ENCODE data around the gene RAET1L. TPM values are rescaled to one million over a fixed set of nuclear protein-coding genes. Genes with fewer than 3 reads are reported as not detected.

The RAET1L gene
- total and polyA plus RNA-seq, 9 of the 15 experiments (the other 6 are each of a cell fraction or from before 2014, with no cell fraction given) = not detected

GRCh38 chr6:150044621-150045145 is 19.4 kb upstream of the RAET1L start (continued):
- no peak for TF ChIP-seq GTF2F1 (IDR thresholded peaks at IDR 0.05; ENCODE audit: low read depth, low read length)
- TF ChIP-seq FOS (IDR thresholded peaks at IDR 0.05; ENCODE audit: extremely low read depth, insufficient read length) = no peak

DNA sequence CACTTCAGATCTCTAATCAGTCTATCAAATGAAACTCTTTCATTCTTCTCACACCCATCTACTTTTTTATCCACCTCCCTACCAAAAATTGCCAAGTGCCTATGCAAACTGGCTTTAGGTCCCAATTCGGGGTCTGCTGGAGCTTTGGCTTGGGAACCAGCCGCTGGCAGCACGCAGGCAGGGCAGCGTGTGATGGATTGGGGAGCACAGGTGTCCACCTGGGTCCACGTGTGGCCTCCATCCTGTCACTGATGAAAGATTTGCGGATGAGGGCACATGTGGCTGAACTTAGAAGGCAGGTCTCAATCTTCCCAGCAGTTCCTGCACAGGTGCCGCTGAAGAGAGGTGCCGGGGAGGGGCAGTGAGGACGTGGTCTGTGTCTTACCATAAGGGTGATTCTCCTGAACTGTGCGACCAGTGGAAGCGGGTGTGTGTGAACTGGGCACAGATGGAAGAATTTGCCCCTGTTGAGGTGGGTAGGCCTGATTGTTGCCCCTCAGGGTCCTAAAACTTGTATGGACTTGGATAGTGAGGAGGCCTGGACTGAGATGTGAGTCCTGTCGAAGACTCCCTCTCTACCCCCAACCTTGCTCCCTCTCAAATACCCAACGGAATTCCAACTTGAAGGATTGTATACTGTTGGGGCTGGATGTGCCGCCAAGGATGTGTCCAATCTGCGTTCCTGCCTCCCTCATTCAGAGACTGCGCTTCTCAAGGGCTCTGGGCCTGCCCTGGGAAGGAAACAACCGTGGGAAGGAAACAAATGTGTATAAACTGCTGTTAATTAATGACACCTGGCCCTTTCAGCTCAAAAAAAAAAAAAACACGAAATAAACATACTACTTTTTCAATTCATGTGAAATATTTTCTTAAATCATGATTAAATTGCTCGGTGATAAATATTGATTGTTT is 18.4 kb upstream of the RAET1L start:
- no peak for TF ChIP-seq RB1 (IDR thresholded peaks at IDR 0.05; ENCODE audit: low read depth)
- peaks cover 3% of the 10 kb centered on the region; the same call in 1 of the 2 replicates for H4K20me1 ChIP-seq (replicated peaks; ENCODE audit: control insufficient read depth, insufficient read depth, low read length)
- no peak overlapping the region for H3K4me3 ChIP-seq
- no peaks in the 10 kb centered on the region for H3K36me3 ChIP-seq (ENCODE audit: control insufficient read depth, insufficient read depth, low read length)
- no peak overlapping the region for H2AFZ ChIP-seq (ENCODE audit: low read depth, low read length)
- BruUV-seq (replicated peaks) = no TSS peak
- ChIA-PET CTCF (ENCODE audit: low intra/inter-chr PET ratio) (no interaction called here), POLR2A (interaction anchor here (0.6 kb wide), 1 partner anchor 63 kb away, joined by 3 read pairs; no protein-coding TSS in a partner anchor)
- intact Hi-C loops (cut with micrococcal nuclease) (no loop called here), in situ Hi-C loops (cut with MboI) (no loop called here)
- no peaks in the 10 kb centered on the region for H3K4me1 ChIP-seq (replicated peaks in 1 of 2; ENCODE audit: control insufficient read depth in 2 of 2, insufficient read depth in 2 of 2, low read length in 2 of 2)
- H3K27ac ChIP-seq (ENCODE audit: extremely low read depth, low read depth, low read length) = no peak overlapping the region
- no peak for DNase-seq (ENCODE audit: extremely low read depth in 1 of 4, low spot score in 3 of 4)
- peaks cover 3% of the 10 kb centered on the region for H3K9me1 ChIP-seq (ENCODE audit: control insufficient read depth, insufficient read depth, low read length)
- H3K4me2 ChIP-seq (ENCODE audit: insufficient read depth, low read length) = no peak overlapping the region
- no peaks in the 10 kb centered on the region for H3K79me2 ChIP-seq (ENCODE audit: control insufficient read depth, insufficient read depth, low read length)
- under 1% methylated on average over 19 of the region's 19 CpGs for WGBS (ENCODE audit: insufficient coverage, low coverage, missing lambda C conversion rate)
- no peaks in the 10 kb centered on the region for H3K9me3 ChIP-seq (replicated peaks; ENCODE audit: control insufficient read depth, insufficient read depth, low read depth, low read length)
- no peak for FAIRE-seq
- H3K27me3 ChIP-seq (ENCODE audit: control insufficient read depth in 2 of 2, insufficient read depth in 2 of 2, low read length in 2 of 2) = peaks cover 48 to 66% of the 10 kb centered on the region in 2 experiments
- no peak for ATAC-seq
- no peak overlapping the region for H3K9ac ChIP-seq (ENCODE audit: insufficient read depth in 1 of 2, low read depth in 2 of 2, low read length in 2 of 2)

All from K562 (cell line).